ENCODE results near the gene HSPB8. TPM values are rescaled to one million over a fixed set of nuclear protein-coding genes. Genes with fewer than 3 reads are reported as not detected.
A peak's percentile ranks its signal among the peaks of the same experiment; 100 is the strongest.
"Not testable (repeated sequence)": the region's sequence is repeated elsewhere in the genome, so short reads cannot be mapped to it uniquely, and the experiment has no call there.

Gene HSPB8
- total RNA-seq, 4 donors from 2014 or later: 85.3 to 139 (median 107) TPM

GRCh38 chr12:119208626-119209061 is 29.9 kb downstream of the HSPB8 start:
- DNase-seq (ENCODE audit: low spot score in 2 of 2): peak; percentile 86 to 94
- intact Hi-C loops (cut with DNase I; ENCODE audit: low total_unique reads): no loop called here
- H3K4me3 ChIP-seq (ENCODE audit: low read depth, poor library complexity, severe bottlenecking): no peak overlapping the region
- WGBS, 2 donors: 13 to 18% methylated on average over 5 to 6 of the region's 6 CpGs
- TF ChIP-seq CTCF (IDR thresholded peaks at IDR 0.05) (no peak), POLR2A (IDR thresholded peaks at IDR 0.05) (no peak)

GRCh38 chr12:119211884-119212283 is 33.2 kb downstream of the HSPB8 start:
- 70 to 72% methylated on average over 13 of the region's 13 CpGs for WGBS, 2 donors
- TF ChIP-seq CTCF (IDR thresholded peaks at IDR 0.05) (no peak), POLR2A (IDR thresholded peaks at IDR 0.05) (no peak)
- DNase-seq (ENCODE audit: low spot score in 2 of 2): no peak
- intact Hi-C loops (cut with DNase I; ENCODE audit: low total_unique reads): no loop called here
- H3K4me3 ChIP-seq (ENCODE audit: low read depth, poor library complexity, severe bottlenecking): no peak overlapping the region

GRCh38 chr12:119216084-119216483 is 37.4 kb downstream of the HSPB8 start:
- no peak overlapping the region for H3K4me3 ChIP-seq (ENCODE audit: low read depth, poor library complexity, severe bottlenecking)

GRCh38 chr12:119218875-119219274 is 40.1 kb downstream of the HSPB8 start:
- DNase-seq (ENCODE audit: low spot score in 2 of 2); H3K4me3 ChIP-seq (ENCODE audit: low read depth, poor library complexity, severe bottlenecking); intact Hi-C loops (cut with DNase I; ENCODE audit: low total_unique reads): not testable (repeated sequence)
- 70 to 78% methylated on average over 9 of the region's 9 CpGs for WGBS, 2 donors

More at GRCh38 chr12:119216084-119216483, 37.4 kb downstream of the HSPB8 start:
- TF ChIP-seq POLR2A (IDR thresholded peaks at IDR 0.05): no peak
- no peak for TF ChIP-seq CTCF (IDR thresholded peaks at IDR 0.05)
- WGBS, 2 donors: 84 to 88% methylated on average over 7 of the region's 7 CpGs
- intact Hi-C loops (cut with DNase I; ENCODE audit: low total_unique reads): no loop called here
- DNase-seq (ENCODE audit: low spot score in 2 of 2): no peak

- TF ChIP-seq CTCF (IDR thresholded peaks at IDR 0.05) (no peak), POLR2A (IDR thresholded peaks at IDR 0.05) (no peak)
- WGBS, 2 donors: 70 to 72% methylated on average over 5 of the region's 5 CpGs
- DNase-seq (ENCODE audit: low spot score in 2 of 2): no peak
- H3K4me3 ChIP-seq (ENCODE audit: low read depth, poor library complexity, severe bottlenecking): no peak overlapping the region
- intact Hi-C loops (cut with DNase I; ENCODE audit: low total_unique reads): no loop called here
Measured at GRCh38 chr12:119222222-119222951, 43.7 kb downstream of the HSPB8 start.

- 41 to 44% methylated on average over 4 of the region's 4 CpGs for WGBS, 2 donors
- intact Hi-C loops (cut with DNase I; ENCODE audit: low total_unique reads): loop anchor here (5.0 kb wide), 1 partner anchor 1963 kb away; no protein-coding TSS in a partner anchor
- no peak overlapping the region for H3K4me3 ChIP-seq (ENCODE audit: low read depth, poor library complexity, severe bottlenecking)
- DNase-seq (ENCODE audit: low spot score in 2 of 2): no peak
- TF ChIP-seq POLR2A (IDR thresholded peaks at IDR 0.05) (no peak), CTCF (IDR thresholded peaks at IDR 0.05) (no peak)
Measured at GRCh38 chr12:119225454-119225853, 46.7 kb downstream of the HSPB8 start.

Measured in lower leg skin (tissue), 4 donors.